PC-3 (cell line): ENCODE results near the gene PRKAB2. TPM values are rescaled to one million over a fixed set of nuclear protein-coding genes. Genes with fewer than 3 reads are reported as not detected.
"Not testable (repeated sequence)": the region's sequence is repeated elsewhere in the genome, so short reads cannot be mapped to it uniquely, and the experiment has no call there.

Source experiments
- ATAC-seq: fragments of 200-7000 bp; cut with Tn5 transposase; 2 replicates; pipeline ENCODE4 v1.9.1; 2020; ENCODE audit warnings: mild to moderate bottlenecking, moderate library complexity
- BruUV-seq: library from RNA; stranded (reverse); fragments of 400-500 nt; replicated peaks from 2 replicates; lab custom pipeline; 2021; lab: Mats Ljungman, UMichigan
- CTCF ChIA-PET: fragments of 300-600 bp; sonication (Branson Sonifier 250); formaldehyde crosslinking; loops from one replicate; lab custom pipeline; 2022; ENCODE audit warnings: antibody characterized with exemption; lab: Charles Lee
- POLR2A ChIA-PET: fragments of 300-600 bp; sonication (Branson Sonifier 250); formaldehyde crosslinking; loops from one replicate; lab custom pipeline; 2022; ENCODE audit warnings: antibody characterized with exemption; ENCODE audit not compliant: unreplicated experiment; lab: Charles Lee
- DNase-seq: peaks from one replicate; pipeline ENCODE4 v3.0.0-alpha.2; 2015
- H2AFZ ChIP-seq: fragments of 300-600 bp; sonication (generic); 2 replicates; pipeline ENCODE4 v1.6.0; 2016; ENCODE audit warnings: antibody characterized with exemption, low read length
- H3F3A ChIP-seq: fragments of 300-600 bp; sonication (generic); one replicate; pipeline ENCODE4 v1.6.0; 2017; ENCODE audit warnings: antibody characterized with exemption, low read length, control low read depth, mild to moderate bottlenecking; ENCODE audit not compliant: unreplicated experiment
- H3K27ac ChIP-seq: fragments of 300-600 bp; sonication (generic); 2 replicates; pipeline ENCODE4 v1.5.1; 2016; ENCODE audit warnings: mild to moderate bottlenecking, low read length
- H3K27me3 ChIP-seq: fragments of 300-600 bp; sonication (generic); 2 replicates; pipeline ENCODE4 v1.6.1; 2016; ENCODE audit warnings: low read length, mixed read lengths
- H3K36me3 ChIP-seq: fragments of 300-600 bp; sonication (generic); 2 replicates; pipeline ENCODE4 v1.6.1; 2016; ENCODE audit warnings: low read depth, mixed run types, low read length, mixed read lengths
- H3K4me1 ChIP-seq: fragments of 300-600 bp; sonication (generic); 2 replicates; pipeline ENCODE4 v1.5.1; 2016; ENCODE audit warnings: low read length; ENCODE audit not compliant: insufficient read depth
- H3K4me2 ChIP-seq: fragments of 300-600 bp; sonication (generic); 2 replicates; pipeline ENCODE4 v1.6.0; 2016; ENCODE audit warnings: low read length
- H3K4me3 ChIP-seq: fragments of 300-600 bp; sonication (generic); 2 replicates; pipeline ENCODE4 v1.5.1; 2016; ENCODE audit warnings: mild to moderate bottlenecking, low read length, mixed read lengths
- H3K79me2 ChIP-seq: fragments of 300-600 bp; sonication (generic); 2 replicates; pipeline ENCODE4 v1.6.1; 2017; ENCODE audit warnings: low read length, mixed read lengths
- H3K9ac ChIP-seq: fragments of 300-600 bp; sonication (generic); 2 replicates; pipeline ENCODE4 v1.6.0; 2016; ENCODE audit warnings: mild to moderate bottlenecking, low read length
- H3K9me2 ChIP-seq: fragments of 300-600 bp; sonication (generic); replicated peaks from 2 replicates; pipeline ENCODE4 v1.6.1; 2016; ENCODE audit warnings: mixed run types, low read length, mixed read lengths
- H3K9me3 ChIP-seq: fragments of 300-600 bp; sonication (generic); 2 replicates; pipeline ENCODE4 v1.6.1; 2016; ENCODE audit warnings: low read length, mixed read lengths
- H4K20me1 ChIP-seq: fragments of 300-600 bp; sonication (generic); 2 replicates; pipeline ENCODE4 v1.6.1; 2016; ENCODE audit warnings: low read length, mixed read lengths
- CTCF ChIP-seq: fragments of 300-600 bp; sonication (generic); conservative IDR thresholded peaks from 2 replicates; pipeline ENCODE4 v1.5.1; 2017; ENCODE audit warnings: antibody characterized with exemption, low read depth, mild to moderate bottlenecking, low read length
- EZH2 ChIP-seq: fragments of 300-600 bp; sonication (generic); IDR thresholded peaks from one replicate; pipeline ENCODE4 v1.6.1; 2017; ENCODE audit warnings: antibody characterized with exemption, mild to moderate bottlenecking, low read length; ENCODE audit not compliant: unreplicated experiment
- EZH2phosphoT487 ChIP-seq: fragments of 300-600 bp; sonication (generic); IDR thresholded peaks from 2 replicates; pipeline ENCODE4 v1.6.1; 2018; ENCODE audit warnings: mild to moderate bottlenecking, antibody characterized with exemption, low read length, borderline replicate concordance
- intact Hi-C: fragments of 100-400 bp; cut with micrococcal nuclease; formaldehyde crosslinking; loops from 2 replicates; pipeline ENCODE4 v1.9.0; 2023
- total RNA-seq: library from RNA; depleted of rRNA; stranded (reverse); fragments of >200 nt; gene quantifications from 2 replicates; pipeline ENCODE4 v1.2.3, GENCODE V29; 2014

PRKAB2 gene
- total RNA-seq, 1 experiment from 2014 or later, result 16.0 TPM

GRCh38 chr1:147142886-147143285, 29.4 kb downstream of the PRKAB2 start:
- H3K9me2 ChIP-seq, result no peaks in the 10 kb centered on the region
- no peak overlapping the region for H3K9ac ChIP-seq
- no peaks in the 10 kb centered on the region for H3K79me2 ChIP-seq
- no peaks in the 10 kb centered on the region for H3K36me3 ChIP-seq
- no peaks in the 10 kb centered on the region for H3K4me1 ChIP-seq
- H3K27me3 ChIP-seq, result no peaks in the 10 kb centered on the region
- no peaks in the 10 kb centered on the region for H3K9me3 ChIP-seq
- CTCF ChIA-PET, result no interaction called here
- POLR2A ChIA-PET, result interaction anchor here (0.7 kb wide), 1 partner anchor 20 kb away, joined by 3 read pairs; no protein-coding TSS in a partner anchor
- no peaks in the 10 kb centered on the region for H3F3A ChIP-seq
- H2AFZ ChIP-seq, result no peak overlapping the region
- H3K4me3 ChIP-seq, result no peak overlapping the region
- DNase-seq (no peak), ATAC-seq (no peak)
- intact Hi-C loops, result no loop called here
- no peak overlapping the region for H3K27ac ChIP-seq
- H4K20me1 ChIP-seq, result no peaks in the 10 kb centered on the region
- no TSS peak for BruUV-seq
- no peak overlapping the region for H3K4me2 ChIP-seq
- TF ChIP-seq EZH2 (no peak), EZH2phosphoT487 (no peak), CTCF (no peak)

GRCh38 chr1:147130721-147131120, 41.5 kb downstream of the PRKAB2 start:
- H3K9me2 ChIP-seq, H3K9me3 ChIP-seq, DNase-seq, H3K4me3 ChIP-seq, BruUV-seq, CTCF ChIA-PET, H3F3A ChIP-seq, intact Hi-C loops, H3K36me3 ChIP-seq, ATAC-seq, H3K79me2 ChIP-seq, H3K27me3 ChIP-seq, H4K20me1 ChIP-seq, H3K9ac ChIP-seq, POLR2A ChIA-PET: not testable (repeated sequence)
- peak overlapping the region; percentile 54; the same call in 1 of the 2 replicates for H2AFZ ChIP-seq
- peak overlapping the region; percentile 73; the same call in 1 of the 2 replicates for H3K4me2 ChIP-seq
- H3K4me1 ChIP-seq, result peaks cover 30% of the 10 kb centered on the region
- H3K27ac ChIP-seq, result peak overlapping the region; percentile 92

GRCh38 chr1:147129116-147129873, 43.0 kb downstream of the PRKAB2 start:
- BruUV-seq, result no TSS peak
- intact Hi-C loops, result loop anchor here (2.0 kb wide), 2 partner anchors 34 to 42 kb away; no protein-coding TSS in a partner anchor
- Histone ChIP-seq H3K79me2 (no peaks in the 10 kb centered on the region), H3K4me3 (peak overlapping the region; percentile 23; the same call in 1 of the 2 replicates), H2AFZ (peak overlapping the region; percentile 54; the same call in 1 of the 2 replicates), H3K9me2 (no peaks in the 10 kb centered on the region), H3K9me3 (no peaks in the 10 kb centered on the region), H3K27ac (peak overlapping the region; percentile 92), H3K27me3 (no peaks in the 10 kb centered on the region), H3K4me1 (peaks cover 30% of the 10 kb centered on the region), H3K9ac (peak overlapping the region; percentile 55), H3K4me2 (peak overlapping the region; percentile 73), H4K20me1 (no peaks in the 10 kb centered on the region), H3K36me3 (no peaks in the 10 kb centered on the region), H3F3A (no peaks in the 10 kb centered on the region)
- DNase-seq (peak; percentile 95), ATAC-seq (peak; percentile 96)
- ChIA-PET CTCF (no interaction called here), POLR2A (no interaction called here)
- TF ChIP-seq EZH2phosphoT487 (no peak), EZH2 (no peak), CTCF (no peak)
